ENCODE data around the gene PSME2.

DNA sequence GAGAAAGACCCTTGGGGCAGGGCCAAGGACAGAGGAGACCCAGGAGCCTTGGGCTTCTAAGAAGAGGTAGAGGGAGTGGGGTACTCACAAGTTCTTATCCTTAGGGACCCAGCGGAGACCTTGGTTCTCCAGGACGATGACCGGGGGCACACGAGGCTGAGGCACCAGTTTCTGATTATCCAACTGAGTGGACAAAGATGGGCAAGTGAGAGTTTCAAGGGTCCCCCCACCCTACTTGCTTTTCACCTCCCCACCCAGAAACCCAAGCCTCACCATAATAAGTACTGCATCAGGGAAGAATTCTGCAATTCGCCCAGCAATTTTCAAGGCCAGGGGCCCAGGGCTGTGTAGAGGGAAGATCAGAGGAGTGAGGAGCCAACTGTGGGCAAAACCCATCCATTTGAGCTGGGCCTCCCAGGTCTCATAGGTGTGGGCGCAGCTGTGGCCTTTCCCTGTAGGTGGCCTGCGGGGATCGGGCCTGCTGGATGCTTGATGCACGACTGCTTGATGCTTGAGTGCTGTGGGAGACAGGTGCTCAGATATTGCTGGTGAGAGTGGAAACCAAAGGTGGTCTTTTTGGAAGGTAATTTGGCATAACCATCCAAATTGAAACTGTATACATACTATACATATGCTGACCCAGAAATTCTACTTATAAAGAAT, 7.0 kb downstream of the PSME2 start:
- TF ChIP-seq, protein P1, sequence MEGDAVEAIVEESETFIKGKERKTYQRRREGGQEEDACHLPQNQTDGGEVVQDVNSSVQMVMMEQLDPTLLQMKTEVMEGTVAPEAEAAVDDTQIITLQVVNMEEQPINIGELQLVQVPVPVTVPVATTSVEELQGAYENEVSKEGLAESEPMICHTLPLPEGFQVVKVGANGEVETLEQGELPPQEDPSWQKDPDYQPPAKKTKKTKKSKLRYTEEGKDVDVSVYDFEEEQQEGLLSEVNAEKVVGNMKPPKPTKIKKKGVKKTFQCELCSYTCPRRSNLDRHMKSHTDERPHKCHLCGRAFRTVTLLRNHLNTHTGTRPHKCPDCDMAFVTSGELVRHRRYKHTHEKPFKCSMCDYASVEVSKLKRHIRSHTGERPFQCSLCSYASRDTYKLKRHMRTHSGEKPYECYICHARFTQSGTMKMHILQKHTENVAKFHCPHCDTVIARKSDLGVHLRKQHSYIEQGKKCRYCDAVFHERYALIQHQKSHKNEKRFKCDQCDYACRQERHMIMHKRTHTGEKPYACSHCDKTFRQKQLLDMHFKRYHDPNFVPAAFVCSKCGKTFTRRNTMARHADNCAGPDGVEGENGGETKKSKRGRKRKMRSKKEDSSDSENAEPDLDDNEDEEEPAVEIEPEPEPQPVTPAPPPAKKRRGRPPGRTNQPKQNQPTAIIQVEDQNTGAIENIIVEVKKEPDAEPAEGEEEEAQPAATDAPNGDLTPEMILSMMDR (IDR thresholded peaks at IDR 0.05), result no peak
- no peak for TF ChIP-seq POLR2A (IDR thresholded peaks at IDR 0.05)

Measured in heart left ventricle (tissue), 13 donors.